Endodermal cell (in vitro differentiated cells): Measurements from ENCODE around the gene AATF. TPM values are rescaled to one million over a fixed set of nuclear protein-coding genes. Genes with fewer than 3 reads are reported as not detected.

Source experiments
- DNase-seq: peaks from one replicate; pipeline ENCODE4 v3.0.0-alpha.2; 2017
- H3K27ac ChIP-seq: 2 replicates; pipeline ENCODE4 v1.5.1; 2013; ENCODE audit warnings: mild to moderate bottlenecking, low read depth, low read length, moderate library complexity
- H3K27me3 ChIP-seq: 2 replicates; pipeline ENCODE4 v1.6.1; 2013; ENCODE audit warnings: mild to moderate bottlenecking, low read length, moderate library complexity; ENCODE audit not compliant: insufficient read depth, control insufficient read depth, poor library complexity, severe bottlenecking
- H3K36me3 ChIP-seq: 2 replicates; pipeline ENCODE4 v1.7.0; 2013; ENCODE audit warnings: mild to moderate bottlenecking, low read length, moderate library complexity; ENCODE audit not compliant: control insufficient read depth, insufficient read depth
- H3K4me1 ChIP-seq: one replicate; pipeline ENCODE4 v1.7.0; 2013; ENCODE audit warnings: low read length; ENCODE audit not compliant: control insufficient read depth, insufficient read depth
- H3K4me3 ChIP-seq: 2 replicates; pipeline ENCODE4 v1.5.1; 2013; ENCODE audit warnings: mild to moderate bottlenecking, low read length, moderate library complexity
- H3K9ac ChIP-seq: 2 replicates; pipeline ENCODE4 v1.6.1; 2013; ENCODE audit warnings: mild to moderate bottlenecking, low read length, moderate library complexity; ENCODE audit not compliant: poor library complexity, severe bottlenecking; ENCODE audit errors: extremely low read depth
- H3K9me3 ChIP-seq: 2 replicates; pipeline ENCODE4 v1.6.1; 2013; ENCODE audit warnings: mild to moderate bottlenecking, low read length, moderate library complexity; ENCODE audit not compliant: control insufficient read depth
- H3K27ac Mint-ChIP-seq: 2 replicates; pipeline ENCODE4 v1.8.0; 2020; ENCODE audit warnings: mixed read lengths
- H3K27me3 Mint-ChIP-seq: 2 replicates; pipeline ENCODE4 v1.8.0; 2021; ENCODE audit warnings: mild to moderate bottlenecking, mixed read lengths; ENCODE audit not compliant: insufficient read depth
- H3K36me3 Mint-ChIP-seq: 2 replicates; pipeline ENCODE4 v1.8.0; 2020; ENCODE audit warnings: low read depth, mixed read lengths
- H3K4me1 Mint-ChIP-seq: 2 replicates; pipeline ENCODE4 v1.8.0; 2020; ENCODE audit warnings: mixed read lengths
- H3K4me3 Mint-ChIP-seq: 2 replicates; pipeline ENCODE4 v1.8.0; 2020; ENCODE audit warnings: mild to moderate bottlenecking, moderate library complexity, mixed read lengths
- H3K9me3 Mint-ChIP-seq: 2 replicates; pipeline ENCODE4 v1.8.0; 2020; ENCODE audit warnings: mild to moderate bottlenecking, mixed read lengths
- WGBS, 2 experiments: methylation state at CpG; one replicate each; pipeline versions ENCODE4 v1.1.5 to v1.1.7; 2013; ENCODE audit warnings: missing lambda C conversion rate in 2 of 2, mixed read lengths in 1 of 2; ENCODE audit not compliant: insufficient coverage in 1 of 2, insufficient read length in 1 of 2; 5-methylcytosine and 5-hydroxymethylcytosine counted together
- total RNA-seq, 2 donors: library from RNA; stranded (reverse); fragmentation: NEBNext Ultra II Directional in 1 of 2; extraction: Animal tissue kit (Norgen Biotek cat#: 25700) in 1 of 2; gene quantifications; 2 replicates in 1 of 2; 3 replicates in 1 of 2; pipeline ENCODE4 v1.2.1, GENCODE V29; 2021
- TF ChIP-seq, protein P1 (sequence below): fragments of 200-600 bp; sonication (generic); conservative IDR thresholded peaks from 2 replicates; pipeline ENCODE4 v1.5.0; 2021; ENCODE audit warnings: antibody characterized with exemption, mild to moderate bottlenecking

AATF gene
- total RNA-seq, 2 donors from 2014 or later = 90.7 TPM

GRCh38 chr17:36901506-36901905 lies 47.2 kb upstream of the AATF start:
- Mint-ChIP-seq H3K36me3 (peaks cover 1% of the 10 kb centered on the region), H3K9me3 (no peaks in the 10 kb centered on the region), H3K27ac (peak overlapping the region; percentile 69), H3K4me1 (peaks cover 4% of the 10 kb centered on the region), H3K4me3 (no peak overlapping the region), H3K27me3 (no peaks in the 10 kb centered on the region)
- no peak overlapping the region for H3K4me3 ChIP-seq
- no peaks in the 10 kb centered on the region for H3K4me1 ChIP-seq
- TF ChIP-seq, protein P1, sequence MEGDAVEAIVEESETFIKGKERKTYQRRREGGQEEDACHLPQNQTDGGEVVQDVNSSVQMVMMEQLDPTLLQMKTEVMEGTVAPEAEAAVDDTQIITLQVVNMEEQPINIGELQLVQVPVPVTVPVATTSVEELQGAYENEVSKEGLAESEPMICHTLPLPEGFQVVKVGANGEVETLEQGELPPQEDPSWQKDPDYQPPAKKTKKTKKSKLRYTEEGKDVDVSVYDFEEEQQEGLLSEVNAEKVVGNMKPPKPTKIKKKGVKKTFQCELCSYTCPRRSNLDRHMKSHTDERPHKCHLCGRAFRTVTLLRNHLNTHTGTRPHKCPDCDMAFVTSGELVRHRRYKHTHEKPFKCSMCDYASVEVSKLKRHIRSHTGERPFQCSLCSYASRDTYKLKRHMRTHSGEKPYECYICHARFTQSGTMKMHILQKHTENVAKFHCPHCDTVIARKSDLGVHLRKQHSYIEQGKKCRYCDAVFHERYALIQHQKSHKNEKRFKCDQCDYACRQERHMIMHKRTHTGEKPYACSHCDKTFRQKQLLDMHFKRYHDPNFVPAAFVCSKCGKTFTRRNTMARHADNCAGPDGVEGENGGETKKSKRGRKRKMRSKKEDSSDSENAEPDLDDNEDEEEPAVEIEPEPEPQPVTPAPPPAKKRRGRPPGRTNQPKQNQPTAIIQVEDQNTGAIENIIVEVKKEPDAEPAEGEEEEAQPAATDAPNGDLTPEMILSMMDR = no peak
- no peak overlapping the region for H3K9ac ChIP-seq
- H3K36me3 ChIP-seq = no peaks in the 10 kb centered on the region
- no peaks in the 10 kb centered on the region for H3K9me3 ChIP-seq
- DNase-seq = peak; percentile 91
- no peaks in the 10 kb centered on the region for H3K27me3 ChIP-seq
- WGBS, 2 experiments = 67 to 73% methylated on average over 6 to 14 of the region's 14 CpGs
- no peak overlapping the region for H3K27ac ChIP-seq

GRCh38 chr17:36907407-36907806 lies 41.3 kb upstream of the AATF start:
- Histone ChIP-seq H3K27ac (no peak overlapping the region), H3K36me3 (no peaks in the 10 kb centered on the region), H3K9ac (no peak overlapping the region), H3K27me3 (no peaks in the 10 kb centered on the region), H3K4me1 (no peaks in the 10 kb centered on the region), H3K9me3 (no peaks in the 10 kb centered on the region), H3K4me3 (no peak overlapping the region)
- H3K4me1 Mint-ChIP-seq = peaks cover 9% of the 10 kb centered on the region
- DNase-seq = peak; percentile 54
- WGBS, 2 experiments = 89 to 92% methylated on average over 7 to 10 of the region's 10 CpGs
- H3K27ac Mint-ChIP-seq = no peak overlapping the region
- no peaks in the 10 kb centered on the region for H3K27me3 Mint-ChIP-seq
- TF ChIP-seq, protein P1 = no peak
- H3K4me3 Mint-ChIP-seq = no peak overlapping the region
- no peaks in the 10 kb centered on the region for H3K36me3 Mint-ChIP-seq
- H3K9me3 Mint-ChIP-seq = no peaks in the 10 kb centered on the region

DNA sequence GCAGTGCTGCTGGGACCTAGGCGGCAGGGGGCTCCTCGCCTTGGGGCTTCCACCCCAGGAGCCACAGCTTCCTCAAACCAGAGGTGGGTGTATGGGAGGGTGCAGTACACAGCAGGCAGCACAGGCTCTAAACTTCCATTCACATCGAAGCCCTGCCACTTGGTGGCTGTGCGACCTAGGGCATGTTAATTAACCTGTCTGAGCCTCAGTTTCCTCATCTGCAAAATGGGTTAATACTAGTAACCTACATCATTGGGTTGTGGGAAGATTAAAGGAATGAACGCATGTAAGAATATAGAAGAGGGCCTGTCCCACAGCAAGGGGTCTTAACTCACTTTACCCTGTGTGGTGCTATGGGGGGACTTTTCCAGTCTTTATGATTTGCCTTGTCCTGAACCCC lies 38.2 kb upstream of the AATF start:
- Histone ChIP-seq H3K27ac (no peak overlapping the region), H3K9ac (no peak overlapping the region), H3K4me3 (no peak overlapping the region), H3K36me3 (no peaks in the 10 kb centered on the region), H3K4me1 (no peaks in the 10 kb centered on the region), H3K27me3 (no peaks in the 10 kb centered on the region), H3K9me3 (no peaks in the 10 kb centered on the region)
- Mint-ChIP-seq H3K27me3 (no peaks in the 10 kb centered on the region), H3K9me3 (no peaks in the 10 kb centered on the region), H3K4me1 (peaks cover 11% of the 10 kb centered on the region), H3K36me3 (peaks cover 5% of the 10 kb centered on the region), H3K27ac (no peak overlapping the region), H3K4me3 (no peak overlapping the region)
- DNase-seq = no peak
- TF ChIP-seq, protein P1 = no peak
- WGBS, 2 experiments = 82% methylated on average over 5 of the region's 5 CpGs
